ENCODE results near the gene CIRBP.
"Not testable (repeated sequence)": the region's sequence is repeated elsewhere in the genome, so short reads cannot be mapped to it uniquely, and the experiment has no call there.

GRCh38 chr19:1246265-1247087 lies 22.7 kb upstream of the CIRBP start:
- not testable (repeated sequence) for TF ChIP-seq CTCF, POLR2A (IDR thresholded peaks at IDR 0.05)
